Stomach (tissue), 4 donors: Measurements from ENCODE around the gene MFAP4.

Experiments used
- EP300 ChIP-seq: sonication (generic); formaldehyde crosslinking; IDR thresholded peaks from one replicate; pipeline ENCODE4 v1.6.1; 2017; ENCODE audit warnings: antibody characterized with exemption
- POLR2AphosphoS5 ChIP-seq, 3 donors: sonication (generic); formaldehyde crosslinking; IDR thresholded peaks; one replicate each; pipeline ENCODE4 v1.6.1; 2016; ENCODE audit warnings: antibody characterized with exemption in 3 of 3

- TF ChIP-seq EP300: no peak
- TF ChIP-seq POLR2AphosphoS5 (IDR thresholded peaks at IDR 0.05): no peak
Observed at GRCh38 chr17:19372866-19373504, 14.0 kb downstream of the MFAP4 start.
